ENCODE data around the gene FGFR2.

Gene FGFR2

DNA sequence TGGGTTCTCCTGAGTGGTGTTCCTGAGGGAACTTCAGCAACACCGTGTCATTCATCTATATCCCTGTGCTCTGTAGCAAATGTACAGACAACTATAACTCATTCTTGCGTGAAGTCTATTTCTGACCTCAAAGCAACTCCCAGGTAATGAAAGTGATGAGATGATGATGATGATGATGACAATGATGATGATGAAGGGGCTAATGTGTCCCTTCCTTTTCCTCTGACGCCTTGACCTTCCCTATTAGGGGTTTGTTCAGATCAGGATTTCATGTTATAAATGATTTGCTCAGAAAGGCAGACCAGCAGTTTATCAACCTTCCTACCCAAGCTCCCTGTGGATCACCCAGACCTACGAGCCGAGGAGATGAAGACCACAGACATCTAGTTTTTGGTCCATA lies 136.9 kb downstream of the FGFR2 start:
- Histone ChIP-seq H3K4me3 (ENCODE audit: low read length) (no peak overlapping the region), H3K4me2 (ENCODE audit: low read length) (no peak overlapping the region), H3K4me1 (ENCODE audit: low read length) (peaks cover 17% of the 10 kb centered on the region), H3K9ac (ENCODE audit: low read length) (no peak overlapping the region), H3K36me3 (replicated peaks; ENCODE audit: low read depth, low read length) (no peaks in the 10 kb centered on the region), H3K79me2 (ENCODE audit: low read length) (no peaks in the 10 kb centered on the region), H3K27me3 (ENCODE audit: low read depth, low read length) (no peaks in the 10 kb centered on the region), H3K9me3 (ENCODE audit: insufficient read depth, low read length) (no peaks in the 10 kb centered on the region), H2AFZ (ENCODE audit: low read depth, low read length) (no peak overlapping the region), H3K27ac (ENCODE audit: low read length) (no peak overlapping the region), H4K20me1 (ENCODE audit: insufficient read depth, low read length) (no peaks in the 10 kb centered on the region)
- TF ChIP-seq, protein P1, sequence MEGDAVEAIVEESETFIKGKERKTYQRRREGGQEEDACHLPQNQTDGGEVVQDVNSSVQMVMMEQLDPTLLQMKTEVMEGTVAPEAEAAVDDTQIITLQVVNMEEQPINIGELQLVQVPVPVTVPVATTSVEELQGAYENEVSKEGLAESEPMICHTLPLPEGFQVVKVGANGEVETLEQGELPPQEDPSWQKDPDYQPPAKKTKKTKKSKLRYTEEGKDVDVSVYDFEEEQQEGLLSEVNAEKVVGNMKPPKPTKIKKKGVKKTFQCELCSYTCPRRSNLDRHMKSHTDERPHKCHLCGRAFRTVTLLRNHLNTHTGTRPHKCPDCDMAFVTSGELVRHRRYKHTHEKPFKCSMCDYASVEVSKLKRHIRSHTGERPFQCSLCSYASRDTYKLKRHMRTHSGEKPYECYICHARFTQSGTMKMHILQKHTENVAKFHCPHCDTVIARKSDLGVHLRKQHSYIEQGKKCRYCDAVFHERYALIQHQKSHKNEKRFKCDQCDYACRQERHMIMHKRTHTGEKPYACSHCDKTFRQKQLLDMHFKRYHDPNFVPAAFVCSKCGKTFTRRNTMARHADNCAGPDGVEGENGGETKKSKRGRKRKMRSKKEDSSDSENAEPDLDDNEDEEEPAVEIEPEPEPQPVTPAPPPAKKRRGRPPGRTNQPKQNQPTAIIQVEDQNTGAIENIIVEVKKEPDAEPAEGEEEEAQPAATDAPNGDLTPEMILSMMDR (IDR thresholded peaks at IDR 0.05; ENCODE audit: low read depth, low read length), result no peak
- TF ChIP-seq EZH2phosphoT487 (IDR thresholded peaks at IDR 0.05; ENCODE audit: low read depth), result no peak

DNA sequence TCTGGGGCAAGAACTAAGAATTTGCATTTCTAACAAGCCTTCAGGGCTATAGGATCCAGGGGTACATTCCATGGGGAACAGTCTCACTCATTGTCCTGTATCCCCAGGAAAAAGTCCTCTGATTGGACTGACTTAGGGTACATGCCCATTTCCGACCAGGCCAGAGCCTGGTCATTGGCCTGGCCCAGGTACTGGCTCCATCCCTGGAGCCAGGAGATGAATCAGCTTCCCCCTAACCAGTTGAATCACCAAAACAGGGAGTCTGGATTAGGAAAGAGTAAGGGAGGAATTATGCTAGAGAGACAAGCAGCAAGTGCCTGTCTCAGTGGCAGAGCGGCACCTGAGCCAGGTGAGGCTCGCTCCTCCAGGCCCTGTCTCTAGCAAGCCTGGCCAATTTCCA lies 137.5 kb downstream of the FGFR2 start:
- no peak overlapping the region for H3K4me2 ChIP-seq (ENCODE audit: low read length)
- peaks cover 17% of the 10 kb centered on the region for H3K4me1 ChIP-seq (ENCODE audit: low read length)
- H3K9ac ChIP-seq (ENCODE audit: low read length), result no peak overlapping the region
- no peak overlapping the region for H3K27ac ChIP-seq (ENCODE audit: low read length)
- no peaks in the 10 kb centered on the region for H3K36me3 ChIP-seq (replicated peaks; ENCODE audit: low read depth, low read length)
- no peak overlapping the region for H2AFZ ChIP-seq (ENCODE audit: low read depth, low read length)
- H3K4me3 ChIP-seq (ENCODE audit: low read length), result no peak overlapping the region
- TF ChIP-seq, protein P1 (IDR thresholded peaks at IDR 0.05; ENCODE audit: low read depth, low read length), result no peak
- TF ChIP-seq EZH2phosphoT487 (IDR thresholded peaks at IDR 0.05; ENCODE audit: low read depth), result no peak
- no peaks in the 10 kb centered on the region for H4K20me1 ChIP-seq (ENCODE audit: insufficient read depth, low read length)
- H3K9me3 ChIP-seq (ENCODE audit: insufficient read depth, low read length), result no peaks in the 10 kb centered on the region
- no peaks in the 10 kb centered on the region for H3K79me2 ChIP-seq (ENCODE audit: low read length)
- no peaks in the 10 kb centered on the region for H3K27me3 ChIP-seq (ENCODE audit: low read depth, low read length)

DNA sequence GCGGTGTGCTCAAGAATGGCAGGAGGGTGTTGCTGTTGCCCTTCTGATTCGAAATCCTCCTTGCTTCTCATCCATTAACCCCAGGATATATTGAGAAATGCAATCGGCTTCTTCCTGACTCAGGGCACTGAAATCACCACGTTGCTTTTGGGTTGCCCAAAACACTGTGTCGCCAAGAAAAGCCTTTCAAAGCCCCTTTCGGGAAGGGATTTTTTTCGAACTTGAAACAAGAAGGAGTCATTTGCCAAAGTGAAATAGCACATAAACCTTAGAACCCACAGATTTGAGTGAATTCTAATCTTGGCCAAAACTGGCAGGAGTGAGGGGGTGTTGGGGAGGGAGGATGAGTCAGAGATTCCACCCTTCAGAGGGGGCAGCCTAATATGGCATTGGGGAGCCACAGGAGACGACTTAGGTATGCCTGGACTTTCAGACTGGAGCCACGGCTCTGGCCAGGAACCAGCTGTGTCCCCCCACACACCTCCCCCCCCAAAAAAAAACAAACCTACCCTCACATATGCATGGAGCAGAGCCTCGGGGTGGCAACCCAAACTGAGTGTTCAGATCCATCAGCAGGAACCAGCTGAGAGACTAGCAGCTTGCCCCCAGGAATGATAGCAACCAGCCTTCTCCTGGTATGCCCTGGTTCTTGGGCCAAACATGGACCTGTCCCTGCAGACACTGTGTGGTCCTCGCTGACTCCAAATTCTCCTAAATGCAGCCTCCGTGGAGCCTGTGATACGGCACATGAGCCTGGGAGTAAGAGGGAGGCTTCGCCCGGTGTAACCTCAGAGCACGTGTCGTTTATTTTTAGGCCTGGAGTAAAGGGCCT lies 138.4 kb downstream of the FGFR2 start:
- no peak overlapping the region for H3K9ac ChIP-seq (ENCODE audit: low read length)
- no peaks in the 10 kb centered on the region for H3K9me3 ChIP-seq (ENCODE audit: insufficient read depth, low read length)
- no peaks in the 10 kb centered on the region for H4K20me1 ChIP-seq (ENCODE audit: insufficient read depth, low read length)
- H3K4me3 ChIP-seq (ENCODE audit: low read length), result no peak overlapping the region
- no peak overlapping the region for H3K4me2 ChIP-seq (ENCODE audit: low read length)
- no peak overlapping the region for H2AFZ ChIP-seq (ENCODE audit: low read depth, low read length)
- no peaks in the 10 kb centered on the region for H3K36me3 ChIP-seq (replicated peaks; ENCODE audit: low read depth, low read length)
- H3K27ac ChIP-seq (ENCODE audit: low read length), result no peak overlapping the region
- no peaks in the 10 kb centered on the region for H3K79me2 ChIP-seq (ENCODE audit: low read length)
- H3K4me1 ChIP-seq (ENCODE audit: low read length), result peaks cover 17% of the 10 kb centered on the region
- no peak for TF ChIP-seq EZH2phosphoT487 (IDR thresholded peaks at IDR 0.05; ENCODE audit: low read depth)
- TF ChIP-seq, protein P1 (IDR thresholded peaks at IDR 0.05; ENCODE audit: low read depth, low read length), result no peak
- H3K27me3 ChIP-seq (ENCODE audit: low read depth, low read length), result no peaks in the 10 kb centered on the region

DNA sequence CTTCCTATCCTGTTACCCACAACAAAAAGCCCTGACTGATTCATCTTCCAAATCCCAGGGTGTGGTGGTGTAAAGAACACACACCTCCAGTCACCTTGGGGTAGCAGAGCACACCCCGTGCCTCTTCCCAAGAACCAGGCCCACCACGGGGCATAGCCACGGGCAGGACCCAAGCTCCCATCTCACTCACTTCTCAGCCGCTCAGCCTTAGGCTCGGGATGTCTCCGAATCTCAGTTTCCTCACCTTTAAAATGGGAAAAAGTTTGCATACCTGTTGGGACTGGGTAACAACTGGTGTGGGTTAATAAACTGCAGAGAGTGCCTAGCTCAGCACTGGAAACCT lies 139.0 kb downstream of the FGFR2 start:
- H4K20me1 ChIP-seq (ENCODE audit: insufficient read depth, low read length), result no peaks in the 10 kb centered on the region
- no peak overlapping the region for H3K9ac ChIP-seq (ENCODE audit: low read length)
- no peak overlapping the region for H3K4me2 ChIP-seq (ENCODE audit: low read length)
- no peaks in the 10 kb centered on the region for H3K79me2 ChIP-seq (ENCODE audit: low read length)
- no peak overlapping the region for H3K4me3 ChIP-seq (ENCODE audit: low read length)
- H3K27ac ChIP-seq (ENCODE audit: low read length), result no peak overlapping the region
- no peaks in the 10 kb centered on the region for H3K36me3 ChIP-seq (replicated peaks; ENCODE audit: low read depth, low read length)
- no peaks in the 10 kb centered on the region for H3K27me3 ChIP-seq (ENCODE audit: low read depth, low read length)
- peaks cover 17% of the 10 kb centered on the region for H3K4me1 ChIP-seq (ENCODE audit: low read length)
- H2AFZ ChIP-seq (ENCODE audit: low read depth, low read length), result no peak overlapping the region
- no peak for TF ChIP-seq EZH2phosphoT487 (IDR thresholded peaks at IDR 0.05; ENCODE audit: low read depth)
- TF ChIP-seq, protein P1 (IDR thresholded peaks at IDR 0.05; ENCODE audit: low read depth, low read length), result no peak
- H3K9me3 ChIP-seq (ENCODE audit: insufficient read depth, low read length), result no peaks in the 10 kb centered on the region

Measured in OCI-LY3 (cell line).